ENCODE measurements around the gene DNAJB1.

The DNAJB1 gene

DNA sequence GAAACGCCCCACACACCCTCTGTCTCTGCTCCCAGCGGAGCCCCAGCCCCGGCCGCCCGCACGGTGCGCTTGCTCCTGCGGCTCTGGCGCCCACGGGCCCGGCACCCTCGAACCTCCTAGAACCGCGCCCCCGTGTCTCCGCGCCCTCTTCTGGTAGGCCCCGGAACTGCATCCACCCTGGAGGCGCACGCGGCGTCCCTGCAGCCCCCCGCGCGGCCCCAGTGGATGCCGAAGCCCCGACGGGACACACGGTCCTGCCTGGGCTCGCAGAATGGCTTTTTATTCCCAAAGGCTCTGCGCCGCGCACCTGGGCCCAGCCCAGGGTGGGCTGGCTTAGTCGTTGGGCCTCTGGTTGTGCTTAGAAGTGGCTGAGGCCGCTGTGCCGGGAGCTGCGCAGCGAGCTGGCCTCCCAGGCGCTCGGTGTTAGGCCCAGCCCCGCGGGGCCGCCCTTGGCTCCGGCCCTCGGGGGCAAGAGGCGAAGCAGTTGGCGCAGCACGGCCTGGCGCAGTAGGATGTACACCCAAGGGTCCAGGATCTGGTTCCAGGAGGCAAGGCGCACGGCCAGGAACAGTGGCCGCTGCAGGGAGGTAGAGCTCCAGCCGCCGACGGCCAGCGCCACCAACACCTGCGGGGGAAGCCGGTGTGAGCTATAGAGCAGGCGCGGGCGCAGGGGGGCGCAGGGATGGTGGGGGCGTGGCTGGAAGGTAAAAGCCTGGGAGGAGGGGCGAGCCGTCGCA, 45.8 kb downstream of the DNAJB1 start:
- peak; percentile 70 for DNase-seq

GRCh38 chr19:14471436-14472187, 46.6 kb downstream of the DNAJB1 start:
- no peak for DNase-seq

- no peak for DNase-seq
Measured at GRCh38 chr19:14470031-14470876, 47.9 kb downstream of the DNAJB1 start.

DNA sequence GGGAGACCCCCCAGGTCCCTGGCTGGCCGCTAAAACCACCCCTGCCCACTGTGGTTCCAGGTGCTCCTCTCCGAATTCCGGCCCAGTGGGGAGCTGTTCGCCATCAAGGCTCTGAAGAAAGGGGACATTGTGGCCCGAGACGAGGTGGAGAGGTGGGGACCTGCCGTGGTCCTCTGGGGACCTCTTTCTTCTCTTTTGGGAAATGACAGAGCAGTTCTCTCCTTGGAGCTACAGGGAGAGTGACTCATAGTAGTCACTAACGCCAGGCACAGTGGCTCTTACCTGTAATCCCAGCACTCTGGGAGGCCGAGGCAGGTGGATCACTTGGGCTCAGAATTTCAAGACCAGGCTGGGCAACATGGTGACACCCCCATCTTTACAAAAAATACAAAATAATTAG, 50.4 kb downstream of the DNAJB1 start:
- DNase-seq, result no peak

DNA sequence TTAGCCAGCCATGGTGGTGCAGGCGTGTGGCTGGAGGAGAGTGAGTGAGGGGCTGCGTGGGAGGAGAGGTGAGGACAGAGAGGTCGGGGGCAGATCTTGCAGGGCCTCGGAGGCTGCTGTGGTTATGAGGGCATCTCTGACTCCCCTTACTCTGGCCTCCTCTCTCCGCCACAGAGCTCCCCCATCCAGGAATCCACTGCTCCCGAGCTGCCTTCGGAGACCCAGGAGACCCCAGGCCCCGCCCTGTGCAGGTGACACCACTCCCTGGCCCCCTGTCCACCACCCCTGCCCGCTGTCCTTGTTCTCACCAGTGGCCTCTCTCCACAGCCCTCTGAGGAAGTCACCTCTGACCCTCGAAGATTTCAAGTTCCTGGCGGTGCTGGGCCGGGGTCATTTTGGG, 50.8 kb downstream of the DNAJB1 start:
- DNase-seq, result no peak
